Neural cell (in vitro differentiated cells): ENCODE results near the gene CASZ1. TPM values are rescaled to one million over a fixed set of nuclear protein-coding genes. Genes with fewer than 3 reads are reported as not detected.

Experiments used
- H2AFZ ChIP-seq: fragments of 200-600, 300-800 bp; sonication (generic), shearing (Covaris generic); 2 replicates; pipeline ENCODE4 v1.6.0; 2014; ENCODE audit warnings: low read depth, mild to moderate bottlenecking, antibody characterized with exemption, low read length, moderate library complexity
- H3F3A ChIP-seq: fragments of 200-600 bp; shearing (Covaris generic); 2 replicates; pipeline ENCODE4 v1.6.1; 2016; ENCODE audit warnings: mild to moderate bottlenecking, moderate library complexity, mixed read lengths, antibody characterized with exemption, low read length; ENCODE audit not compliant: insufficient read depth, poor library complexity, severe bottlenecking
- H3K27ac ChIP-seq: fragments of 200-600, 300-800 bp; sonication (generic), shearing (Covaris generic); 2 replicates; pipeline ENCODE4 v1.5.1; 2014; ENCODE audit warnings: mild to moderate bottlenecking, low read length, moderate library complexity
- H3K27me3 ChIP-seq: fragments of 300-800, 200-600 bp; sonication (generic), shearing (Covaris generic); 2 replicates; pipeline ENCODE4 v1.6.0; 2014; ENCODE audit warnings: mild to moderate bottlenecking, low read depth, low read length, moderate library complexity; ENCODE audit not compliant: insufficient read depth
- H3K36me3 ChIP-seq: fragments of 300-800, 200-600 bp; sonication (generic), shearing (Covaris generic); 2 replicates; pipeline ENCODE4 v1.5.1; 2014; ENCODE audit warnings: mild to moderate bottlenecking, antibody characterized with exemption, low read length, moderate library complexity; ENCODE audit not compliant: insufficient read depth
- H3K4me2 ChIP-seq: fragments of 300-800, 200-600 bp; sonication (generic), shearing (Covaris generic); 2 replicates; pipeline ENCODE4 v1.6.0; 2014; ENCODE audit warnings: mild to moderate bottlenecking, low read length
- H3K4me3 ChIP-seq: fragments of 300-800, 200-600 bp; sonication (generic), shearing (Covaris generic); 2 replicates; pipeline ENCODE4 v1.5.1; 2014; ENCODE audit warnings: mild to moderate bottlenecking, low read length, moderate library complexity
- H3K79me2 ChIP-seq: fragments of 200-600 bp; shearing (Covaris generic); replicated peaks from 2 replicates; pipeline ENCODE4 v1.6.0; 2014; ENCODE audit warnings: mild to moderate bottlenecking, low read length, moderate library complexity; ENCODE audit not compliant: insufficient read depth
- H3K9ac ChIP-seq: fragments of 300-800, 200-600 bp; sonication (generic), shearing (Covaris generic); 2 replicates; pipeline ENCODE4 v1.6.1; 2016; ENCODE audit warnings: mild to moderate bottlenecking, low read length, mixed read lengths
- H3K9me2 ChIP-seq: fragments of 200-600 bp; shearing (Covaris generic); 2 replicates; pipeline ENCODE4 v1.6.1; 2016; ENCODE audit warnings: mild to moderate bottlenecking, low read length, mixed read lengths; ENCODE audit not compliant: insufficient read depth
- H3K9me3 ChIP-seq: fragments of 200-600, 300-800 bp; sonication (generic), shearing (Covaris generic); 2 replicates; pipeline ENCODE4 v1.6.1; 2016; ENCODE audit warnings: mild to moderate bottlenecking, mixed run types, low read length, moderate library complexity, mixed read lengths
- H4K20me1 ChIP-seq: fragments of 200-600 bp; shearing (Covaris generic); 2 replicates; pipeline ENCODE4 v1.6.1; 2016; ENCODE audit warnings: mild to moderate bottlenecking, mixed run types; ENCODE audit not compliant: insufficient read depth
- CTCF ChIP-seq: fragments of 450-650 bp; IDR thresholded peaks from 2 replicates; pipeline ENCODE4 v1.5.1; 2014; ENCODE audit warnings: antibody characterized with exemption, mild to moderate bottlenecking, moderate library complexity; ENCODE audit not compliant: poor library complexity, severe bottlenecking
- EP300 ChIP-seq: fragments of 450-650 bp; conservative IDR thresholded peaks from 2 replicates; pipeline ENCODE4 v1.6.1; 2014; ENCODE audit warnings: antibody characterized with exemption, mild to moderate bottlenecking, moderate library complexity; ENCODE audit not compliant: poor library complexity, severe bottlenecking
- EZH2 ChIP-seq: fragments of 200-600, 300-800 bp; shearing (Covaris generic), sonication (generic); IDR thresholded peaks from 2 replicates; pipeline ENCODE4 v1.6.1; 2014; ENCODE audit warnings: antibody characterized with exemption, low read length, borderline replicate concordance, mild to moderate bottlenecking; ENCODE audit not compliant: insufficient read depth, poor library complexity, severe bottlenecking
- MXI1 ChIP-seq: fragments of 450-650 bp; conservative IDR thresholded peaks from 2 replicates; pipeline ENCODE4 v1.6.1; 2014; ENCODE audit warnings: antibody characterized with exemption, mild to moderate bottlenecking; ENCODE audit not compliant: poor library complexity, severe bottlenecking
- POLR2AphosphoS5 ChIP-seq: IDR thresholded peaks from 2 replicates; pipeline ENCODE4 v1.6.1; 2012
- RAD21 ChIP-seq: fragments of 450-650 bp; conservative IDR thresholded peaks from 2 replicates; pipeline ENCODE4 v1.6.1; 2014; ENCODE audit warnings: antibody characterized with exemption, mild to moderate bottlenecking, moderate library complexity
- REST ChIP-seq: IDR thresholded peaks from 2 replicates; pipeline ENCODE4 v1.6.1; 2012; ENCODE audit warnings: borderline replicate concordance
- SMC3 ChIP-seq: fragments of 450-650 bp; conservative IDR thresholded peaks from 2 replicates; pipeline ENCODE4 v1.6.1; 2014; ENCODE audit warnings: antibody characterized with exemption, mild to moderate bottlenecking, moderate library complexity; ENCODE audit not compliant: poor library complexity
- TAF1 ChIP-seq: IDR thresholded peaks from 2 replicates; pipeline ENCODE4 v1.6.1; 2012; ENCODE audit warnings: low read depth
- polyA plus RNA-seq: library from polyadenylated mRNA; depleted of rRNA; stranded (reverse); fragments of >200 nt; gene quantifications from 2 replicates; pipeline ENCODE4 v1.2.3, GENCODE V29; 2014

CASZ1 gene
- polyA plus RNA-seq, 1 donor from 2014 or later: 0.27 TPM

GRCh38 chr1:10665930-10666850 is 130.3 kb downstream of the CASZ1 start:
- no peak for TF ChIP-seq REST
- no peak for TF ChIP-seq RAD21
- no peak for TF ChIP-seq EZH2
- no peak for TF ChIP-seq POLR2AphosphoS5
- TF ChIP-seq EP300: no peak
- no peak for TF ChIP-seq TAF1
- TF ChIP-seq SMC3: no peak
- no peak for TF ChIP-seq MXI1
- TF ChIP-seq CTCF: no peak
- H3K79me2 ChIP-seq: no peaks in the 10 kb centered on the region
- no peaks in the 10 kb centered on the region for H3F3A ChIP-seq
- H3K9ac ChIP-seq: no peak overlapping the region
- H3K4me2 ChIP-seq: no peak overlapping the region
- no peaks in the 10 kb centered on the region for H4K20me1 ChIP-seq
- no peaks in the 10 kb centered on the region for H3K36me3 ChIP-seq
- no peaks in the 10 kb centered on the region for H3K27me3 ChIP-seq
- H3K9me3 ChIP-seq: no peaks in the 10 kb centered on the region
- H3K9me2 ChIP-seq: no peaks in the 10 kb centered on the region
- no peak overlapping the region for H3K4me3 ChIP-seq
- no peak overlapping the region for H3K27ac ChIP-seq
- no peak overlapping the region for H2AFZ ChIP-seq

GRCh38 chr1:10665226-10665625 is 131.2 kb downstream of the CASZ1 start:
- H3F3A ChIP-seq: no peaks in the 10 kb centered on the region
- no peak overlapping the region for H3K4me3 ChIP-seq
- TF ChIP-seq MXI1: no peak
- no peak for TF ChIP-seq CTCF
- no peak for TF ChIP-seq POLR2AphosphoS5
- TF ChIP-seq SMC3: no peak
- TF ChIP-seq TAF1: no peak
- no peak for TF ChIP-seq EP300
- no peak for TF ChIP-seq EZH2
- no peak for TF ChIP-seq RAD21
- TF ChIP-seq REST: no peak
- no peaks in the 10 kb centered on the region for H3K9me2 ChIP-seq
- no peaks in the 10 kb centered on the region for H3K36me3 ChIP-seq
- no peak overlapping the region for H2AFZ ChIP-seq
- H3K79me2 ChIP-seq: no peaks in the 10 kb centered on the region
- no peaks in the 10 kb centered on the region for H4K20me1 ChIP-seq
- H3K4me2 ChIP-seq: no peak overlapping the region
- no peaks in the 10 kb centered on the region for H3K9me3 ChIP-seq
- no peaks in the 10 kb centered on the region for H3K27me3 ChIP-seq
- no peak overlapping the region for H3K9ac ChIP-seq
- no peak overlapping the region for H3K27ac ChIP-seq
